ENCODE data around the gene CDIPT.

The CDIPT gene

DNA sequence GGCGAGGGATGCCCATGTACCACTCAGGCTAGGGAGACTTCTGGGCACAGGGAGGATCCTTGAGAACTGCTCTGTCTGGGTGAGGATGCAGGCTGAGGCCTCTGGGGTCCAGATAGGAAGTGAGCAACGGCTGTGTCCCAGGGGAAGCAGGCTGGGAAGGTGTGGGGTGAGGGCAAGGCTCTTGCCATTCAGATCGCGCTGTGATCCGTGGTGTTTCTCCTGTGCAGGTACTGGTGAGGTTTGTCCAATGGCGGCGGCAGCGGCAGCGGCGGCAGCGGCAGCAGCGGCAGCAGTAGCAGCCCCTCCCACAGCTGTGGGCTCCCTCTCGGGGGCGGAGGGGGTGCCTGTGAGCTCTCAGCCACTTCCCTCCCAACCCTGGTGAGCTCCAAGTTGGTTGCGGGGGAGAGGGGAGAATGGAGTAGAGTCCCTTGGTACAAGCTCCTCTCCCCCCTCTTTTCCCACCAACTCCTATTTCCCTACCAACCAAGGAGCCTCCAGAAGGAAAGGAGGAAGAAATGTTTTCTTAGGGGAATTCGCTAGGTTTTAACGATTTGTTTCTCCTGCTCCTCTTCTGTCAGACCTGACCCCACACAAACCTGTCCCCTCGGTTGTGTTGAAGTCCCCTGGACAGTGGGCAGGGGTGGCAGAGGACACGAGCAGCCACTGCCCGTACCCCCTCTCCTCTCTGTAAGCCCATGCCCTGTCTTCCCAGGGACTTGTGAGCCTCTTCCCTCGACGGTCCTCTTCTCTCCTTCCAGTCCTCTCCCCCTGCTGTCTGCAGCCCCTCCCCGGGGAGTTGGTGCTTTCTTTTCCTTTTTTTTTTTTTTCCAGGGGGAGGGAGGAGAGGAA is 53.0 kb downstream of the CDIPT start:
- TF ChIP-seq, protein P1, sequence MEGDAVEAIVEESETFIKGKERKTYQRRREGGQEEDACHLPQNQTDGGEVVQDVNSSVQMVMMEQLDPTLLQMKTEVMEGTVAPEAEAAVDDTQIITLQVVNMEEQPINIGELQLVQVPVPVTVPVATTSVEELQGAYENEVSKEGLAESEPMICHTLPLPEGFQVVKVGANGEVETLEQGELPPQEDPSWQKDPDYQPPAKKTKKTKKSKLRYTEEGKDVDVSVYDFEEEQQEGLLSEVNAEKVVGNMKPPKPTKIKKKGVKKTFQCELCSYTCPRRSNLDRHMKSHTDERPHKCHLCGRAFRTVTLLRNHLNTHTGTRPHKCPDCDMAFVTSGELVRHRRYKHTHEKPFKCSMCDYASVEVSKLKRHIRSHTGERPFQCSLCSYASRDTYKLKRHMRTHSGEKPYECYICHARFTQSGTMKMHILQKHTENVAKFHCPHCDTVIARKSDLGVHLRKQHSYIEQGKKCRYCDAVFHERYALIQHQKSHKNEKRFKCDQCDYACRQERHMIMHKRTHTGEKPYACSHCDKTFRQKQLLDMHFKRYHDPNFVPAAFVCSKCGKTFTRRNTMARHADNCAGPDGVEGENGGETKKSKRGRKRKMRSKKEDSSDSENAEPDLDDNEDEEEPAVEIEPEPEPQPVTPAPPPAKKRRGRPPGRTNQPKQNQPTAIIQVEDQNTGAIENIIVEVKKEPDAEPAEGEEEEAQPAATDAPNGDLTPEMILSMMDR (IDR thresholded peaks at IDR 0.05; ENCODE audit: insufficient read depth, missing control alignments), result no peak
- FAIRE-seq (no peak), DNase-seq (ENCODE audit: insufficient read length, low spot score) (no peak)

DNA sequence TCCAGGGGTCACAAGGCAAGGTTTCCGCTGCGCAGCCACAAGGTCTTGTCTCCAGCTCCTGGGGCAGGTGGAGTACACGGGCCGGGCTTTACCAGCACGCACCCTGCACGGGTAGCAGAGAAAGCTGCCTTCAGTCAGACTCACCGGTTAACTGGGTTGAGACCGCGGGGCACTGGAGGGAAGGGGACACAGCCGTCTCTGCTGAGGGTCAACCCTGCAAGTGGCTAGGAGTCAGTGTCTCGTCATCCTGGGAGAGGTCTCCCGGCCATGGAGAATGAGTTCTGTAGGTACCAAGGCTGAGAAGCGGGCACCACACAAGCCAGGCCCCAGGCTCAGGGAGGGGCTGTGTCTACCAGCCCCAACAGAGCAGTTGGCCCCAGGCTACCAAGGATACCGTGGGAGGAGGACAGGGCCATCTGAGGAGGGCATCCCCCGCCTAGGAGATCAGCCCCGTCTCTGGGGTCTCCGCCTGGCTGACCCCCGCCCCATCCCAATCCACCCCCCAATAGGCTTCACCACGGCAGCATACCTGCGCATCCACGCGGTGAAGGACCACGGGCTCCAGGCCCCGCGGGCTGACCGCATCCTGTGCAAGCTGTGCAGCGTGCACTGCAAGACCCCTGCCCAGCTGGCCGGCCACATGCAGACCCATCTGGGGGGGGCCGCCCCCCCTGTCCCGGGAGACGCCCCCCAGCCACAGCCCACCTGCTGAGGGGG is 53.8 kb downstream of the CDIPT start:
- TF ChIP-seq, protein P1 (IDR thresholded peaks at IDR 0.05; ENCODE audit: insufficient read depth, missing control alignments), result no peak
- FAIRE-seq, result no peak
- DNase-seq (ENCODE audit: insufficient read length, low spot score), result no peak

Data from D721Med (cell line).